OCI-LY7 (cell line): ENCODE measurements around the gene DNAH3.

Experiments used
- EZH2phosphoT487 ChIP-seq: fragments of 200-600 bp; sonication (generic); IDR thresholded peaks from 2 replicates; pipeline ENCODE4 v1.6.1; 2018; ENCODE audit warnings: low read depth, borderline replicate concordance, mild to moderate bottlenecking, mixed run types, antibody characterized with exemption, low read length, moderate library complexity, mixed read lengths
- TF ChIP-seq, protein P1 (sequence below): fragments of 200-600 bp; sonication (generic); conservative IDR thresholded peaks from 2 replicates; pipeline ENCODE4 v1.5.1; 2014; ENCODE audit warnings: mild to moderate bottlenecking, antibody characterized with exemption, low read length, moderate library complexity, mixed read lengths

DNA sequence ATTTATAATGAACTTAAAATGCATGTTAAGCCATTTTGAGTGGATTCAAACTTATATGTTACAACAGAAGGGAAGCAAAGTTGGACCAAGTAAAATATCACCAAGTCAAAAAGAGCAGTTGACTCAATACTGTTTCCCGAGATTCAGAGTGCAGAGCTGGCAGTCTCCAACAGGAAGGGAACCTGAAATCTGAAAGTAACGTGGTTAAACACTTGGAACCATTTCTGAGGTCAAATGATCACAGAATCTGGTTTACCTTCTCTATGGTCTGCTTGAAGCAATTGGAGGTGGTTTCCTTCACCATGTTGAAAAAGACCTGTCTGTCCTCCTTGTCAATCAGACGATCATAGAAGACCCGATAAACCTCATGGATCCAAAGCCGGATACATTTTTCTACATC lies 163.6 kb downstream of the DNAH3 start:
- TF ChIP-seq, protein P1, sequence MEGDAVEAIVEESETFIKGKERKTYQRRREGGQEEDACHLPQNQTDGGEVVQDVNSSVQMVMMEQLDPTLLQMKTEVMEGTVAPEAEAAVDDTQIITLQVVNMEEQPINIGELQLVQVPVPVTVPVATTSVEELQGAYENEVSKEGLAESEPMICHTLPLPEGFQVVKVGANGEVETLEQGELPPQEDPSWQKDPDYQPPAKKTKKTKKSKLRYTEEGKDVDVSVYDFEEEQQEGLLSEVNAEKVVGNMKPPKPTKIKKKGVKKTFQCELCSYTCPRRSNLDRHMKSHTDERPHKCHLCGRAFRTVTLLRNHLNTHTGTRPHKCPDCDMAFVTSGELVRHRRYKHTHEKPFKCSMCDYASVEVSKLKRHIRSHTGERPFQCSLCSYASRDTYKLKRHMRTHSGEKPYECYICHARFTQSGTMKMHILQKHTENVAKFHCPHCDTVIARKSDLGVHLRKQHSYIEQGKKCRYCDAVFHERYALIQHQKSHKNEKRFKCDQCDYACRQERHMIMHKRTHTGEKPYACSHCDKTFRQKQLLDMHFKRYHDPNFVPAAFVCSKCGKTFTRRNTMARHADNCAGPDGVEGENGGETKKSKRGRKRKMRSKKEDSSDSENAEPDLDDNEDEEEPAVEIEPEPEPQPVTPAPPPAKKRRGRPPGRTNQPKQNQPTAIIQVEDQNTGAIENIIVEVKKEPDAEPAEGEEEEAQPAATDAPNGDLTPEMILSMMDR = no peak
- TF ChIP-seq EZH2phosphoT487 = no peak
